ENCODE data around the gene MBOAT2. TPM values are rescaled to one million over a fixed set of nuclear protein-coding genes. Genes with fewer than 3 reads are reported as not detected.

The MBOAT2 gene
- total RNA-seq, 1 donor from 2014 or later, result 1.7 TPM

GRCh38 chr2:8853426-8853825, 150.1 kb downstream of the MBOAT2 start:
- no peaks in the 10 kb centered on the region for H3K27me3 Mint-ChIP-seq
- DNase-seq (no peak), ATAC-seq (ENCODE audit: low read depth) (no peak)
- H3K4me1 Mint-ChIP-seq, result no peaks in the 10 kb centered on the region
- POLR2A ChIA-PET, result no interaction called here
- H3K27ac Mint-ChIP-seq, result no peak overlapping the region
- H3K9me3 Mint-ChIP-seq, result no peaks in the 10 kb centered on the region
- no peak overlapping the region for H3K4me3 Mint-ChIP-seq
- no peaks in the 10 kb centered on the region for H3K36me3 Mint-ChIP-seq (ENCODE audit: low read depth)
- TF ChIP-seq CTCF (IDR thresholded peaks at IDR 0.05), result no peak
- CTCF ChIA-PET, result no interaction called here
- intact Hi-C loops (cut with micrococcal nuclease), result no loop called here

- no peaks in the 10 kb centered on the region for H3K4me1 Mint-ChIP-seq
- no peaks in the 10 kb centered on the region for H3K27me3 Mint-ChIP-seq
- TF ChIP-seq CTCF (IDR thresholded peaks at IDR 0.05), result no peak
- no peaks in the 10 kb centered on the region for H3K9me3 Mint-ChIP-seq
- no peak for DNase-seq
- ChIA-PET CTCF (no interaction called here), POLR2A (no interaction called here)
- intact Hi-C loops (cut with micrococcal nuclease), result no loop called here
- H3K4me3 Mint-ChIP-seq, result no peak overlapping the region
- ATAC-seq (ENCODE audit: low read depth), result no peak
- H3K36me3 Mint-ChIP-seq (ENCODE audit: low read depth), result no peaks in the 10 kb centered on the region
- H3K27ac Mint-ChIP-seq, result no peak overlapping the region
Measured at GRCh38 chr2:8851811-8852560, 151.5 kb downstream of the MBOAT2 start.

- no peak for TF ChIP-seq CTCF (IDR thresholded peaks at IDR 0.05)
- POLR2A ChIA-PET, result no interaction called here
- no peak for ATAC-seq (ENCODE audit: low read depth)
Measured at GRCh38 chr2:8850845-8851487, 152.5 kb downstream of the MBOAT2 start.

GRCh38 chr2:8849327-8849726, 154.2 kb downstream of the MBOAT2 start:
- ATAC-seq (ENCODE audit: low read depth) (no peak), DNase-seq (no peak)
- no peak for TF ChIP-seq CTCF (IDR thresholded peaks at IDR 0.05)
- intact Hi-C loops (cut with micrococcal nuclease), result no loop called here
- H3K4me1 Mint-ChIP-seq, result no peaks in the 10 kb centered on the region
- no peaks in the 10 kb centered on the region for H3K9me3 Mint-ChIP-seq
- ChIA-PET POLR2A (no interaction called here), CTCF (no interaction called here)
- no peak overlapping the region for H3K4me3 Mint-ChIP-seq
- peaks cover 18% of the 10 kb centered on the region for H3K27me3 Mint-ChIP-seq
- no peak overlapping the region for H3K27ac Mint-ChIP-seq
- no peaks in the 10 kb centered on the region for H3K36me3 Mint-ChIP-seq (ENCODE audit: low read depth)

More at GRCh38 chr2:8850845-8851487, 152.5 kb downstream of the MBOAT2 start:
- Mint-ChIP-seq H3K27me3 (peaks cover 8% of the 10 kb centered on the region), H3K27ac (no peak overlapping the region), H3K9me3 (no peaks in the 10 kb centered on the region), H3K36me3 (ENCODE audit: low read depth) (no peaks in the 10 kb centered on the region), H3K4me3 (no peak overlapping the region), H3K4me1 (no peaks in the 10 kb centered on the region)
- intact Hi-C loops (cut with micrococcal nuclease), result no loop called here
- DNase-seq, result no peak
- CTCF ChIA-PET, result no interaction called here

GRCh38 chr2:8848328-8849100, 155.0 kb downstream of the MBOAT2 start:
- DNase-seq (no peak), ATAC-seq (ENCODE audit: low read depth) (no peak)
- H3K27me3 Mint-ChIP-seq, result peaks cover 18% of the 10 kb centered on the region
- POLR2A ChIA-PET, result no interaction called here
- no peak for TF ChIP-seq CTCF (IDR thresholded peaks at IDR 0.05)
- H3K9me3 Mint-ChIP-seq, result no peaks in the 10 kb centered on the region
- CTCF ChIA-PET, result no interaction called here
- H3K27ac Mint-ChIP-seq, result no peak overlapping the region
- H3K4me1 Mint-ChIP-seq, result no peaks in the 10 kb centered on the region
- intact Hi-C loops (cut with micrococcal nuclease), result no loop called here
- no peak overlapping the region for H3K4me3 Mint-ChIP-seq
- no peaks in the 10 kb centered on the region for H3K36me3 Mint-ChIP-seq (ENCODE audit: low read depth)
